Stomach (tissue), 9 donors: ENCODE measurements around the gene PEAK1. TPM values are rescaled to one million over a fixed set of nuclear protein-coding genes. Genes with fewer than 3 reads are reported as not detected.

Source experiments
- DNase-seq, 2 donors: peaks; one replicate each; pipeline versions ENCODE4 v3.0.0 to v3.0.0-alpha.2; 2013 to 2019
- H3K27ac ChIP-seq, 5 donors: fragments of 200-600 bp in 4 of 5; sonication (generic) in 4 of 5; one replicate each; pipeline ENCODE4 v1.5.1; 2013 to 2019; ENCODE audit warnings: mild to moderate bottlenecking in 1 of 5, moderate library complexity in 1 of 5
- H3K27me3 ChIP-seq, 3 donors: fragments of 200-600 bp; sonication (generic); one replicate each; pipeline ENCODE4 v1.5.1; 2017 to 2019; ENCODE audit warnings: mixed run types in 1 of 3
- H3K36me3 ChIP-seq, 4 donors: fragments of 200-600 bp; sonication (generic); 1 replicate in 3 of 4; 2 replicates in 1 of 4; pipeline ENCODE4 v1.5.1; 2016 to 2019
- H3K4me1 ChIP-seq, 4 donors: fragments of 200-600 bp; sonication (generic); one replicate each; pipeline ENCODE4 v1.5.1; 2016 to 2019
- H3K4me3 ChIP-seq, 4 donors: fragments of 200-600 bp; sonication (generic) in 3 of 4; one replicate each; pipeline ENCODE4 v1.5.1; 2016 to 2019; ENCODE audit warnings: mild to moderate bottlenecking in 1 of 4
- H3K9me3 ChIP-seq, 4 donors: fragments of 200-600 bp; sonication (generic); one replicate each; pipeline ENCODE4 v1.5.1; 2016 to 2019
- EP300 ChIP-seq: sonication (generic); formaldehyde crosslinking; IDR thresholded peaks from one replicate; pipeline ENCODE4 v1.6.1; 2017; ENCODE audit warnings: antibody characterized with exemption
- POLR2A ChIP-seq, 4 donors: fragments of 450-650 bp; IDR thresholded peaks; one replicate each; pipeline ENCODE4 v1.6.1; 2016; ENCODE audit warnings: antibody characterized with exemption in 4 of 4, control low read depth in 2 of 4, mild to moderate bottlenecking in 1 of 4, moderate library complexity in 1 of 4
- POLR2AphosphoS5 ChIP-seq, 3 donors: sonication (generic); formaldehyde crosslinking; IDR thresholded peaks; one replicate each; pipeline ENCODE4 v1.6.1; 2016; ENCODE audit warnings: antibody characterized with exemption in 3 of 3
- WGBS, 5 donors: extraction: QIAGEN DNeasy Blood & Tissue Kit in 3 of 5; methylation state at CpG; one replicate each; pipeline versions ENCODE4 v1.1.5 to v1.1.7; 2013 to 2018; 5-methylcytosine and 5-hydroxymethylcytosine counted together
- intact Hi-C: fragments of 100-400 bp; cut with DNase I; formaldehyde crosslinking; loops from one replicate; pipeline ENCODE4 v1.15.1; 2023; ENCODE audit warnings: low total_unique reads
- polyA plus RNA-seq, 3 donors: library from polyadenylated mRNA; stranded (reverse); fragments of 200-250 nt; gene quantifications; one replicate each; pipeline ENCODE4 v1.2.3, GENCODE V29; 2013
- total RNA-seq, 5 donors: library from RNA; depleted of rRNA; stranded (reverse); fragments of >200 nt; gene quantifications; one replicate each; pipeline versions ENCODE4 v1.1.0 to v1.2.3, GENCODE V29; 2014 to 2016
- TF ChIP-seq, protein P1 (sequence below), 7 experiments: fragments of 450-650 bp in 4 of 7; fragments of 200-600 bp in 3 of 7; sonication (generic) in 3 of 7; IDR thresholded peaks; one replicate each; pipeline ENCODE4 v1.5.1; 2016 to 2019; ENCODE audit warnings: antibody characterized with exemption in 7 of 7, control low read depth in 2 of 7, mild to moderate bottlenecking in 1 of 7
- donor health status: healthy with polysubstance abuse.
- donor health status: Bipolar disorder and iron deficiency.
- donor health status: healthy.

Gene PEAK1
- total and polyA plus RNA-seq, 8 donors = 1.7 to 72.5 (median 19.4) TPM

DNA sequence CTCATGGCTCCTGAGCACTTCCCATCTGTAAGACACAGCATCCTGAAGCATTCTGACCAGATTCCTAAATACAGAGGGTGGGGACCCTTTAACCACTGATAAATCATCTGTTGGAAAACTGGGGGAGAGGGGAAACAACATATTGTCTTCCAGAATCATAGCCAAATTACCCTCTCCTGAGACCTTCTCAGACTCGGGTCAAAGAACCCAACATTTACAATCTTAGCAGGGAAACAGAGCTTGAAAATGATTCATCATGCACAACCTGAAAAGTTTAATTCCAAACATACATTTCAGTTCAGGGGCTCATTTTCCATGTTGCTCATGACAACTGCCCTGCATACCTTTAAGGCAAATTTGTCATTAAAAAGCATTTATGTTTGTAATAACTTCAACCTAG, 300.5 kb downstream of the PEAK1 start:
- H3K36me3 ChIP-seq = peaks cover 6 to 8% (median 7%) of the 10 kb centered on the region in 4 donors
- DNase-seq = no peak
- H3K4me3 ChIP-seq = no peak overlapping the region
- no peak overlapping the region for H3K27ac ChIP-seq
- 34 to 68% (median 44%) methylated on average over 1 of the region's 1 CpG for WGBS, 5 donors
- no peaks in the 10 kb centered on the region for H3K9me3 ChIP-seq
- H3K27me3 ChIP-seq = no peaks in the 10 kb centered on the region
- H3K4me1 ChIP-seq = peaks cover 5 to 15% (median 6%) of the 10 kb centered on the region in 4 donors
- TF ChIP-seq, protein P1, sequence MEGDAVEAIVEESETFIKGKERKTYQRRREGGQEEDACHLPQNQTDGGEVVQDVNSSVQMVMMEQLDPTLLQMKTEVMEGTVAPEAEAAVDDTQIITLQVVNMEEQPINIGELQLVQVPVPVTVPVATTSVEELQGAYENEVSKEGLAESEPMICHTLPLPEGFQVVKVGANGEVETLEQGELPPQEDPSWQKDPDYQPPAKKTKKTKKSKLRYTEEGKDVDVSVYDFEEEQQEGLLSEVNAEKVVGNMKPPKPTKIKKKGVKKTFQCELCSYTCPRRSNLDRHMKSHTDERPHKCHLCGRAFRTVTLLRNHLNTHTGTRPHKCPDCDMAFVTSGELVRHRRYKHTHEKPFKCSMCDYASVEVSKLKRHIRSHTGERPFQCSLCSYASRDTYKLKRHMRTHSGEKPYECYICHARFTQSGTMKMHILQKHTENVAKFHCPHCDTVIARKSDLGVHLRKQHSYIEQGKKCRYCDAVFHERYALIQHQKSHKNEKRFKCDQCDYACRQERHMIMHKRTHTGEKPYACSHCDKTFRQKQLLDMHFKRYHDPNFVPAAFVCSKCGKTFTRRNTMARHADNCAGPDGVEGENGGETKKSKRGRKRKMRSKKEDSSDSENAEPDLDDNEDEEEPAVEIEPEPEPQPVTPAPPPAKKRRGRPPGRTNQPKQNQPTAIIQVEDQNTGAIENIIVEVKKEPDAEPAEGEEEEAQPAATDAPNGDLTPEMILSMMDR (IDR thresholded peaks at IDR 0.05) = no peak
- no peak for TF ChIP-seq POLR2AphosphoS5 (IDR thresholded peaks at IDR 0.05)
- no peak for TF ChIP-seq EP300
- TF ChIP-seq POLR2A (IDR thresholded peaks at IDR 0.05) = no peak
- intact Hi-C loops = loop anchor here (10.0 kb wide), 2 partner anchors 375 to 425 kb away; no protein-coding TSS in a partner anchor

DNA sequence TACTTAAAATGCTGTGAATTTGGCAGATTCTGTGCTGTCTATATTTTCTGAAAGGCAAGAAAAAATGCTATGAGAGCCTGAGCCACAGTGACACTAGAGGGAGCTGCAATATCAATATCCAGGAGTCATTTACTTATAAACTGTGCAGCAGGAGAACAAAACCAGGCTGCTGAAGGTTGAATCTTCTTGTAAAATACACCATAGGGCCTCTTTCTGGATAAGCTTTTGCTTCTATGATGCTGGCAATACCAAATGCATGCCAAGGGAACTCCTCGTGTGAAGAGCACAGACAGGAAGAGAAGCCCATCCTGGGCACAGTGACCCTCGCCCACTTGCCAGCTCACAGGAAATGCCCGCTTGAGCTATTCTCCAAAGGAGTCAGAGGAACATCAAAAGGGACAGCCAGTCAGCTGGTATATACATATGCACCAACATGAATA, 301.0 kb downstream of the PEAK1 start:
- no peak overlapping the region for H3K27ac ChIP-seq
- no peaks in the 10 kb centered on the region for H3K9me3 ChIP-seq
- H3K4me1 ChIP-seq = peaks cover 5 to 11% (median 6%) of the 10 kb centered on the region in 4 donors
- WGBS, 5 donors = 40 to 59% (median 53%) methylated on average over 3 of the region's 3 CpGs
- H3K36me3 ChIP-seq = peaks cover 10 to 14% (median 12%) of the 10 kb centered on the region in 4 donors
- peak; percentile 40 to 91 for DNase-seq
- H3K4me3 ChIP-seq = no peak overlapping the region
- TF ChIP-seq, protein P1 (IDR thresholded peaks at IDR 0.05) = peak in 5 of 7 experiments; percentile 48 to 76 (median 61)
- no peak for TF ChIP-seq EP300
- no peak for TF ChIP-seq POLR2A (IDR thresholded peaks at IDR 0.05)
- TF ChIP-seq POLR2AphosphoS5 (IDR thresholded peaks at IDR 0.05) = no peak
- H3K27me3 ChIP-seq = no peaks in the 10 kb centered on the region
- intact Hi-C loops = loop anchor here (10.0 kb wide), 2 partner anchors 376 to 426 kb away; no protein-coding TSS in a partner anchor

DNA sequence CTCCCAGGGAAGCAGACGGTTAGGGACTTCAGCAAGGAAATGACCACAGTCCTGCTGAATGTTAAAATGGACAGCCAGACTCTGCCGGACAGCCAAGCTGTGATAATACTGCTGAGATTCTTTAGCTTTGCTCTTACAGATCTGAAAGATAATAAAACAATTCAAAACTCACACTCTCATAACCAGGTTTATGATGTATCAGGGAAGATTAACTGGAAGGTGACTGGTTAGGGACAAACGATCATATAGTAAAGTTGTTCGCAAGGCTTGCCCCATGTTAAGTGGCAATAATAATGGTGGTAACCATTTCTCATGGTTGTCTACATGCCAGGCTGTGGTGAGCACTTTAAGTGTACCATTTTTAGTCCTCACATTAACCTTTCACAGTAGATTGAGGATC, 304.7 kb downstream of the PEAK1 start:
- TF ChIP-seq EP300 (no peak), POLR2A (IDR thresholded peaks at IDR 0.05) (no peak), POLR2AphosphoS5 (IDR thresholded peaks at IDR 0.05) (no peak)
- TF ChIP-seq, protein P1 (IDR thresholded peaks at IDR 0.05) = no peak
- intact Hi-C loops = loop anchor here (10.0 kb wide), 2 partner anchors 380 to 430 kb away; no protein-coding TSS in a partner anchor
- 94 to 96% (median 96%) methylated on average over 4 of the region's 4 CpGs for WGBS, 5 donors

DNA sequence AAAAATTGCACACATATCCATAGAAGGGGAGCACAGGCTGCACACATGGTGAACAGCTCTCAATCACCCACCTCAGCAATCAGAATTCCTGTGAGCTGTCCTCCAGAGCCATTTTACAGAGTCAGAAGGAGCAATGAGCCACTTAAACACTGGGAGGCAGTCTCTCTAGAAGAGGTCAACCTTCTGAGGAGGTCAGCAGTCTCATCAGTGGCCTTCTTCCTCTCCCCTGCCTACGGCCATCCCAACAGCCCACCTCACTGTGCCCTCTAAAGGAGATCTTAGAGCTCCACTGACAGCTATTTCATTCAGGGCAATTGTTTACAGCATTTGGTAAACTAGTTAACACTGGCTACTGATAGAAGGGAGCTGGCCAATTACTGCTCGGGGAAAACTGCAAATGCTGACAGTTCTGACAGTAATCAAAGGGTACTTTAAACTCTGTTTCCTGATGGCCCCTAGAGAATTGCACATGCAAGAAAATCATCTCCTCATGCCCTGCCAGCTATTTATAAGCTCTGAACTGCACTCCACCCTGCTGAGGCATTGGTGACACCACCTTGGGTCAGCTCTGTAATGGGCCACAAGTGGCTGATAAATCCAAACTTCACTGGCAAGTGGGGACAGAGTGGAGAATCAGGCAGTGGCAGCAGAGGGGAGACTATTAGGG, 306.9 kb downstream of the PEAK1 start:
- H3K9me3 ChIP-seq = no peaks in the 10 kb centered on the region
- 78 to 98% (median 91%) methylated on average over 2 of the region's 2 CpGs for WGBS, 5 donors
- no peak for TF ChIP-seq POLR2AphosphoS5 (IDR thresholded peaks at IDR 0.05)
- no peak for TF ChIP-seq POLR2A (IDR thresholded peaks at IDR 0.05)
- no peak for TF ChIP-seq EP300
- TF ChIP-seq, protein P1 (IDR thresholded peaks at IDR 0.05) = no peak
- intact Hi-C loops = loop anchor here (10.0 kb wide), 2 partner anchors 382 to 432 kb away; no protein-coding TSS in a partner anchor
- no peak overlapping the region for H3K27ac ChIP-seq
- H3K27me3 ChIP-seq = no peaks in the 10 kb centered on the region
- DNase-seq = no peak
- H3K36me3 ChIP-seq = peaks cover 13 to 34% (median 24%) of the 10 kb centered on the region in 4 donors
- H3K4me1 ChIP-seq = peaks cover 0 to 5% (median under 1%) of the 10 kb centered on the region in 4 donors
- no peak overlapping the region for H3K4me3 ChIP-seq

More for the DNA sequence above, 304.7 kb downstream of the PEAK1 start:
- no peak overlapping the region for H3K27ac ChIP-seq
- H3K4me3 ChIP-seq = no peak overlapping the region
- H3K27me3 ChIP-seq = no peaks in the 10 kb centered on the region
- no peaks in the 10 kb centered on the region for H3K9me3 ChIP-seq
- H3K4me1 ChIP-seq = peaks cover 5 to 10% (median 6%) of the 10 kb centered on the region in 4 donors
- no peak for DNase-seq
- peaks cover 13 to 34% (median 24%) of the 10 kb centered on the region in 4 donors for H3K36me3 ChIP-seq
